HG03558 (cell line): ENCODE results near the gene ADCY10.
"Not testable (repeated sequence)": the region's sequence is repeated elsewhere in the genome, so short reads cannot be mapped to it uniquely, and the experiment has no call there.

Experiments
- ATAC-seq: cut with Tn5 transposase; IDR thresholded peaks from one replicate; pipeline ENCODE4 v1.9.1; 2021; ENCODE audit warnings: moderate number of reproducible peaks; ENCODE audit not compliant: unreplicated experiment; ENCODE audit errors: extremely low read depth

The ADCY10 gene

DNA sequence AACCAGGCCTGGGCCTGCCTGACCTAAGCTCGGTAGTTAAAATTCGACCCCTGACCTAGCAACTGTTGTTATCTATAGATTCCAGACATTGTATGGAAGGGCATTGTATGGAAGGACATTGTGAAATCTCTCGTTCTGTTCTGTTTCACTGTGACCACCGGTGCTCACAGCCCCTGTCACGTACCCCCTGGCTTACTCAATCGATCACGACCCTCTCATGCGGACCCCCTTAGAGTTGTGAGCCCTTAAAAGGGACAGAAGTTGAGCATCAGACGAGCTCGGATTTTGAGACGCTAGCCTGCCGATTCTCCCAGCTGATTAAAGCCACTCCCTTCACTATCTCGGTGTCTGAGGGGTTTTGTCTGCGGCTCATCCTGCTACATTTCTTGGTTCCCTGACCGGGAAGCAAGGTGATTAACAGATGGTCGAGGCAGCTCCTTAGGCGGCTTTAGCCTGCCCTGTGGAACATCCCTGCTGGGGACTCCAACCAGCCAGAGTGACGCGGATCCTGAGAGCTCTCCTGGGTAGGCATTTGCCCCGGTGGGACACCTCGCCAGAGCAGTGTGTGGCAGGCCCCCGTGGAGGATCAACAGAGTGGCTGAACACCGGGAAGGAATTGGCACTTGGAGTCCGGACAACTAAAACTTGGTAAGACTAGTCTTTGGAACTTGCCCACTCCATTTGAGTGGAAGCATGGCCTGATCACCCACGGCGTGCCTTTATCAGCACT lies 50.6 kb downstream of the ADCY10 start:
- not testable (repeated sequence) for ATAC-seq

DNA sequence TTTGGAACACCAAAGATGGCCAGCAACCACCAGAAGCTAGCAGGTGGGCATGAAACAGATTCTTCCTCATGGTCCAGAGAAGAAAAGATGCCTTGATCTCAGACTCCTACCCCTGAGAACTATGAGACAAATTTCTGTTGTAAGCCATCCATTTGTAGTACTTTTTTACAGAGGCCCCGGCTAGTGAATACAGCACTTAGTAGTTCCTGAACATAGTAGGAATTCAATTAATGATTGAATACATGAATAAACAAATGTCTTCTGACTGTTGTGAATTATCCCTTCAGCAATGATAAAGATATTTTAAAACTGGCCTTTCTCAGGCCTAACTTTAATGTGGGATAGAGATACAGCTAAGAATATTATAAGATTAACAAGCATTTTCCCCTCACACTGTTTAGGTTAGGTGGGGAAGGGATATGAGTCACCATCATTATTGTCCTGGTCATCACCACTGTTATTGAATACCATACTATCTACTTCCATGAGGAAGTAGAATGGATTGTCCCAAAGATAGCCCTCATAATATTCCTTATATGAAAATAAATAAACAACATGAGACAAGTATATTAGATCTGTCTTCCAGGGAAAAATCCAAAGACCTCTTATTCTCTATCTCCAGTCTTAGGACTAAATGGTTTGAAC lies 51.4 kb downstream of the ADCY10 start:
- no peak for ATAC-seq

DNA sequence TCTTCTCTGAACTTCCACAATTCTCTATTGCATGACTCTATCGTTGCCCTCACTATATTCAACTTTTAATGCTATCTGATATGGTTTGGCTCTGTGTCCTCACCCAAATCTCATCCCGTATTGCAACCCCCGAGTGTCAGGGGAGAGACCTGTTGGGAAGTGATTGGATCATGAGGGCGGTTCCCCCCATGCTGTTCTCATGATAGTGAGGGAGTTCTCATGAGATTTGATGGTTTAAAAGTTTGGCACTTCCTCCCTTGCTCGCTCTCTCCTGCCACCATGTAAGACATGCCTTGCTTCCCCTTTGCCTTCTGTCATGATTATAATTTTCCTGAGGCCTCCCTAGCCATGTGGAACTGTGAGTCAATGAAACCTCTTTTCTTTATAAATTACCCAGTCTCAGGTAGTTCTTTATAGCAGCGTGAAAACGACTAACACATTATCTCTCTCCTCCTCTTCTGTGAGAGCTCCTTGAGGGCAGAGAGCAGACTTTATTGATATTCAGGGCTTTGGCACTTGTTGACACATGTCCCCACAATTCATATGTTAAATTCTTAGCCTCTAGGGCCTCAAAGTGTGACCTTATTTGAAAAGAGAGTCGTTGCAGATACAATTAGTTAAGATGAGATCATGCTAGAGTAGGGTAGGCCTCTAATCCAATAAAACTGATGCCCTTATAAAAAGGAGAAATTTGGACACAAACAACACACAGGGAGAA lies 52.1 kb downstream of the ADCY10 start:
- ATAC-seq, result no peak

DNA sequence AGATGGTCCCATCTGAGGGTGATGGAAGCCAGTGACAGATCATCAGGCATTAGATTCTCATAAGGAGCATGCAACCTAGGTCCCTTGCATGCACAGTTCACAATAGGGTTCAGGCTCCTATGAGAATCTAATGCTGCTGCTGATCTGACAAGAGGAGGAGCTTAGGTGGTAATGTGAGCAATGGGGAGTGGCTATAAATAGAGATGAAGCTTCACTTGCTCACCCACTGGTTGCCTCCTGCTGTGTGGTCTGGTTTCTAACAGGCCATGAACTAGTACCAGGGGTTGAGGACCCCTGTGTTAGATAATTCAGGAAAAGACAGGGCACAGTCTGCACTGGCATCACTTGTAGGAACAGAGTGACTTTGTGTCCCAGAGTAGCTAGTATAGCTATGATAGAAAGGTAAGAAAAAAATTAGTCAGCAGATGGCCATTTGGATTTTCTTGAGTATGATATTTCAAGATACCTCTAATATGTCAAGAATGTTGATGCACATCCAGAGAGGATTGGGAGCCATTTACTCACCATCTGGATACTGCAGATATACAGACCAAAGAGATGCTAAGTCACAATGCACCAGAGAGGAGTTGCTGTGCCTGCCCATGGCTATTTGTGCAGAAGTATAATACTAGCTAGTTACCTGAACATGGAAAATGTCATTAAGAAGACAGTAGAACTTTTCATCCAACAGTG lies 53.6 kb downstream of the ADCY10 start:
- no peak for ATAC-seq

- no peak for ATAC-seq
These were observed 57.1 kb downstream of the ADCY10 start for GRCh38 chr1:167856711-167857418.

DNA sequence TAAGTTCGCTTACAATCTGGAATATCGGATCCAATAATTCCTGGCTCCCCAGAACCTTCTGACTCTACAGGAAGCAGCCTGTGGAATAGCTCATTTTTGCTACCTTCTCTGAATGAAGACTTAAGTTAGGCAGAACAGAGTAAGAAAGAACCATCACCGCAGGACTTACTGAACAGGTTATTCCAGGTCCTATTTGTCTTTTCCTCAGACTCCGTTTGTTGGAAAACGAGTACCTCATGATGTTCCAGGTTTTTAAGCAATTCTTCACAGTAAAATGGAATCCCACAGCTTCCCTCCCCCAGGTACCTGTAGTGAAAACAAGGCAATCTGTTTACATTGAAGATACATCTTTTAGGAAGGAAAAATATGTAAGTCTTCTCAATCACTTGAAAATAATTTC lies 59.8 kb downstream of the ADCY10 start:
- ATAC-seq, result no peak

DNA sequence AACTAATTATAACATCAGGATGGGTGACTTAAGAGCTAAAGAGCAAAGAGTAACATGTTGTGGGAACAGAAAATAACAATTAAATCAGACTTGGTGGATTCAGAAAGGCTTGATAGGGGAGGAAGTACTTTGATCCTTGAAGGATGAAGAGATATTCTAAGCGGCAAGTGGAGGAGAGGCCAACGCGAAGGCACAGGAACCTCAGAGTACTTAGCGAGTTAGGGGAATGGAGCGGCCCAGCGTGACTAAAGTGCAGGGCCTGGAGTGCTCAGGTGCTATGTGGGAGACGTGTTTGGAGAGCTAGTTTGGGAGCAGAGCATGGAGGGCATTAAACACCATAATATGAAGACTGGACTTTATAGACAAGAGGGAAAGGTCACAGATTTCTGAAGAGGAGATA lies 64.3 kb downstream of the ADCY10 start:
- no peak for ATAC-seq

DNA sequence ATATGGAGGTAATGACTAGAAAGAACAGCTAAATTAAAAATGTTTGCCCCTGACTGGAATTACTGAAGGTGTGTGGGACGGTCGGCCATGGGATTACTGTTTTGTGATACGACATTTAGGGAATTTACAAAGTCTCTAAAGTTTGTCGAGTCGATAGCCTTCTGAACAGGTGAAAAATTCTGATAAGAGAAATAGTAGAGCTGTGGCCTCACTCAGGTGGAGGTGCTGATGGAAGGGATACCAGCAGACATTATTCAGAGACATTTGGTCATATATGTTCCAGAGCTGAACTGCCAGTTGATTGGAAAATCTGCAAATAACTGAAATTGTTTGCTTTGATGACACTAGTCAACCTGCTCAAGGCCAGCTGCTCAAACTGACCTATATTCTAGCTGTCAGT lies 71.1 kb downstream of the ADCY10 start:
- ATAC-seq, result no peak

- no peak for ATAC-seq
These were observed 72.4 kb downstream of the ADCY10 start for GRCh38 chr1:167841530-167841929.

GRCh38 chr1:167839009-167839408 lies 74.9 kb downstream of the ADCY10 start:
- ATAC-seq, result no peak

DNA sequence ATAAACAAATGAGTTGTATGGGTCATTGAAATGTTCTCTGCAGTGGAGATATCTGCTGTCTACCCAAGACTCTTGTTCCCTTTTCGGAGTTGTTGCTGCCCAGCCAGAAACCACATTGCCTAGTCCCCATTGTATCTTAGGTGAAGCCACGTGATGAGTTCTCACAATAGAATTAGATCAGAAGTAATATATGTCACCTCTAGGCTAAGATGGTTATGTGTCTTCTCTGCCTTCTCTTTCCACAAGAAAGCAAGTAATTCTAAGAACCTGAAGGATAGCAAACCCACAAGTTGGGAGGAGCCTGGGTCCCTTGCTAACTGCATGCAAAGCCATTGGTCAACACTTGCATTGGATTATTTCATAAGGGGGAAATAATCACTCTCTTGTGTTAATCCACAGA lies 76.6 kb downstream of the ADCY10 start:
- no peak for ATAC-seq

DNA sequence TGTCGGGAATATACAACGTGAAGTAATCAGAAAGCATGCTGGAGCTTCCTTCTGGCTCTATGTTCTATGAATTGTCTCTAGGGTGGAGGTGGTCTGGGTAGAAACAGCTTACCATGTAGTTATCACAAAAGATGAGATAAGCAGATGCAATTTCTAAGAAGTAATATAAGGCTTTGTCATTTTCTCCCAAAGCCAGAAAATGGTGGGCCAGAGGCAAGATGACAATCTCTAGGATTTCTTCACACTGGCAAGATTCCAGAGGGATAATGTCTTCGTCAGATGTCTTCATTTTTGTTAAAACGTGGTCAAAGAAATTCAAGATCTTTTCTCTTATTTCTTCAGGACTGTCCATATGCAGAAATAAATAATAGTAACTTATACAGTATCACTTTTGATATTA lies 77.7 kb downstream of the ADCY10 start:
- ATAC-seq, result no peak

- no peak for ATAC-seq
These were observed 80.0 kb downstream of the ADCY10 start for GRCh38 chr1:167833904-167834303.

DNA sequence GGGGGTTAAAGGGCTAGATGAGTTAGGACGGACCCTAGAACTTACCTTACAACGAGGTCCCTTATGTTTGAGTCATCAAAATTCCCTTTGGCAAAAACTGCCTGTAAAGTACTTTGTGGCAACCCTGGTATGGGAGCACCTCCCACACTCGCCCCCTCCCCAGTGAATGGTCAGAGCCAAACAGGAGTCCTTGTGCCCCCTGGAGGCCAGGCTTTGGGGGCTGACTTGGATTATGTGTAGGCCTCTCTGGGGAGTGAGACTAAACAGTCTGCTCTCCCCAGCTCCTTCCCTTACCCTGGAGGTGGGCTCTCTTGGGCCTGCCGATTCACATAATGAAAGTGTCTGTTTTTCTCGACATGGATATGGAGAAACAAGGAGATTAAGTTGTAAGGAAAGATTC lies 81.2 kb downstream of the ADCY10 start:
- no peak for ATAC-seq

DNA sequence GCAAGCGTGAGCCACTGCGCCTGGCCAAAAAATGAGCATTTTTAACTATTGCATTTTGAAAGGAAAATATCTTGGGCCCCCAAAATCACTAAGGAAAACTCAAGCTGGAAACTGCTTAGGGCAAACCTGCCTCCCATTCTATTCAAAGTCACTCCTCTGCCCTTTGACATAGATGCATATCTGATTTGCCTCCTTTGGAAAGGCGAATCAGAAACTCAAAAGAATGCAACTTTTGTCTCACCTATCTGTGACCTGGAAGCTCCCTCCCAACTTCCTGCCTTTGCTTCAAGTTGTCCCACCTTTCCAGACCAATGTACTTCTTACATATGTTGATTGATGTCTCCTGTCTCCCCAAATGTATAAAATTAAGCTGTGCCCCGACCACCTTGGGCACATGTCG lies 83.3 kb downstream of the ADCY10 start:
- ATAC-seq, result not testable (repeated sequence)

- no peak for ATAC-seq
These were observed 84.1 kb downstream of the ADCY10 start for GRCh38 chr1:167829868-167830267.

GRCh38 chr1:167826127-167826526 lies 87.8 kb downstream of the ADCY10 start:
- ATAC-seq, result no peak

GRCh38 chr1:167825419-167826079 lies 88.4 kb downstream of the ADCY10 start:
- ATAC-seq, result no peak

DNA sequence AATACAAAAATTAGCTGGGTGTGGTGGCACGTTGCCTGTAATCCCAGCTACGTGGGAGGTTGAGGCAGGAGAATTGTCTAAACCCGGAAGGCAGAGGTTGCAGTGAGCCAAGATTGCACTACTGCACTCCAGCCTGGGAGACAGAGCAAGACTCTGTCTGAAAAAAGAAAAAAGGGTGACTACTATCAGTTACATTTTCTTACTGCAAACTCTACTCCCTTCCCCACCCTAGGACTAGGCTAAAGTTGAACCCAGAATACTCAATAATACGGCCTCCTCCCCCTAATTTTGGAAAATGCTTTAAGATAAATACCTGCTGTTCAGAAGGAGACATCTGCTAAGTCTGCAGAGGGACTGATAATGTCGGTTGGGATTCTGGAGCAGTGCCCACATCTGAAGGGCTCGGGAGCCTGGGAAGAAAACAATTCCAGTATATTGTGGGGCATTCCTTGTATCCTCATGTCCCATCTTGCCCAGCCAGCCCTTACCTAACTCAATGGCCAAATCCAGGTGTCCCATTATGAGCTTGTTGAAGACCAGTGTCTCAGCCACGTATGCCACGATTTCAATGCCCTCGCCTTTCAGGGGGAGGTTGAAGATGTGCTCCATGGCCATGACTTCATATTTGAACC lies 89.7 kb downstream of the ADCY10 start:
- ATAC-seq, result no peak
